IMR-90 (cell line): ENCODE measurements around the gene LPO. TPM values are rescaled to one million over a fixed set of nuclear protein-coding genes. Genes with fewer than 3 reads are reported as not detected.

Experiments used
- RAD21 ChIP-seq: IDR thresholded peaks from 2 replicates; pipeline ENCODE4 v1.6.1; 2012; ENCODE audit warnings: low read length, improper control_type of control experiment
- USF2 ChIP-seq: fragments of 150-350 bp; IDR thresholded peaks from 2 replicates; pipeline ENCODE4 v1.6.1; 2017; ENCODE audit warnings: mild to moderate bottlenecking, antibody characterized with exemption, low read length, low read depth
- polyA plus RNA-seq, 3 experiments: library from polyadenylated mRNA; depleted of rRNA; stranded (reverse); fragments of >200 nt; gene quantifications; 2 replicates each; pipeline ENCODE4 v1.2.3, GENCODE V29; 2012; ENCODE audit warnings: low replicate concordance in 1 of 3
- total RNA-seq: library from RNA; depleted of rRNA; stranded (reverse); fragments of >200 nt; gene quantifications from 2 replicates; pipeline ENCODE4 v1.2.3, GENCODE V29; 2012

The LPO gene
- total and polyA plus RNA-seq, 2 of the 4 experiments (the other 2 are of a cell fraction), result not detected

GRCh38 chr17:58265902-58266875 lies 27.8 kb downstream of the LPO start (continued):
- TF ChIP-seq USF2 (no peak), RAD21 (no peak)
